ENCODE results near the gene TRIM3. TPM values are rescaled to one million over a fixed set of nuclear protein-coding genes. Genes with fewer than 3 reads are reported as not detected.

The TRIM3 gene
- total and polyA plus RNA-seq, 2 of the 8 experiments (the other 6 are each of a cell fraction or from before 2014, with no cell fraction given), result 10.7 to 14.3 TPM

- Histone ChIP-seq H3K4ac (replicated peaks; ENCODE audit: insufficient read length, low read depth, low read length) (no peak overlapping the region), H3K4me1 (replicated peaks in 1 of 4; ENCODE audit: control insufficient read depth in 3 of 4, insufficient read depth in 4 of 4, low read length in 3 of 4) (no peaks in the 10 kb centered on the region), H3K4me2 (ENCODE audit: insufficient read depth in 1 of 2, low read depth in 2 of 2, low read length in 2 of 2) (no peak overlapping the region), H2BK5ac (ENCODE audit: low read depth, low read length) (no peak overlapping the region), H3K23ac (ENCODE audit: insufficient read length) (no peak overlapping the region), H2AFZ (ENCODE audit: low read length) (no peak overlapping the region), H3K9ac (replicated peaks in 1 of 4; ENCODE audit: extremely low read depth in 1 of 4, low read depth in 3 of 4, low read length in 3 of 4) (no peak overlapping the region), H4K5ac (ENCODE audit: insufficient read length, low read depth, low read length) (no peak overlapping the region), H3K9me3 (ENCODE audit: insufficient read depth in 2 of 2, low read depth in 1 of 2, low read length in 1 of 2) (no peaks in the 10 kb centered on the region), H3K27me3 (replicated peaks in 1 of 4; ENCODE audit: control insufficient read depth in 3 of 4, extremely low read depth in 1 of 4, insufficient read depth in 3 of 4, low read length in 3 of 4) (no peaks in the 10 kb centered on the region), H2AK5ac (ENCODE audit: low read depth, low read length) (no peak overlapping the region), H3K79me2 (ENCODE audit: control insufficient read depth in 1 of 2, insufficient read depth in 2 of 2, low read length in 2 of 2) (no peaks in the 10 kb centered on the region), H2BK12ac (ENCODE audit: low read depth, low read length) (no peak overlapping the region), H3K36me3 (ENCODE audit: control insufficient read depth in 2 of 4, insufficient read depth in 4 of 4, low read length in 3 of 4) (peaks cover 0 to 12% (median 6%) of the 10 kb centered on the region in 4 experiments; a peak in 3 of 8 replicates), H4K8ac (ENCODE audit: extremely low read depth, insufficient read depth, low read length) (no peak overlapping the region), H2BK20ac (ENCODE audit: low read length) (no peak overlapping the region), H2BK15ac (ENCODE audit: low read length) (no peak overlapping the region), H3K56ac (replicated peaks; ENCODE audit: insufficient read length, low read depth, low read length) (no peak overlapping the region), H3K4me3 (ENCODE audit: extremely low read depth in 1 of 4, insufficient read depth in 2 of 4, low read depth in 3 of 4, low read length in 4 of 4) (no peak overlapping the region), H4K20me1 (replicated peaks in 1 of 2; ENCODE audit: control insufficient read depth in 1 of 2, insufficient read depth in 2 of 2, low read length in 2 of 2) (no peaks in the 10 kb centered on the region), H3K23me2 (ENCODE audit: low read depth, low read length) (no peaks in the 10 kb centered on the region), H3K27ac (ENCODE audit: low read depth, low read length) (no peak overlapping the region), H3K18ac (ENCODE audit: extremely low read depth, low read length) (no peak overlapping the region), H3K14ac (ENCODE audit: insufficient read length) (no peak overlapping the region), H4K91ac (replicated peaks; ENCODE audit: insufficient read length, low read length) (no peak overlapping the region), H3K79me1 (ENCODE audit: low read depth, low read length) (no peaks in the 10 kb centered on the region; the same call in 1 of the 2 replicates), H2BK120ac (replicated peaks; ENCODE audit: low read depth, low read length) (no peak overlapping the region)
- CTCF ChIA-PET (ENCODE audit: partially characterized antibody), result interaction anchor here (0.9 to 11.0 kb wide), 10 partner anchors 13 to 92 kb away, joined by 3 to 179 read pairs (median 4); partner anchors contain the start of gene HPX
- 83% methylated on average over 2 of the region's 2 CpGs; no CpG with 5 or more reads in 1 of the 2 experiments for WGBS, 2 experiments (ENCODE audit: extremely low coverage in 1 of 2, insufficient coverage in 1 of 2, insufficient read length in 1 of 2, insufficient replicate concordance in 2 of 2, low coverage in 1 of 2, low lambda C conversion rate in 2 of 2, missing lambda C conversion rate in 1 of 2)
- DNase-seq (ENCODE audit: low read depth in 1 of 2, low spot score in 2 of 2), result no peak
- FAIRE-seq, result no peak
- POLR2A ChIA-PET (ENCODE audit: partially characterized antibody), result interaction anchor here (0.8 to 4.6 kb wide), 3 partner anchors 9 to 50 kb away, joined by 3 to 12 read pairs (median 5); partner anchors contain the start of gene TRIM3
- TF ChIP-seq RNF2 (IDR thresholded peaks at IDR 0.05; ENCODE audit: borderline replicate concordance, low read depth, low read length, missing control alignments, poor library complexity, severe bottlenecking), result no peak
- TF ChIP-seq BACH1 (IDR thresholded peaks at IDR 0.05; ENCODE audit: low read length), result no peak
These were observed 18.7 kb downstream of the TRIM3 start for GRCh38 chr11:6455070-6455469.

Data from H1 (cell line).